ENCODE measurements around the gene CRTC3. TPM values are rescaled to one million over a fixed set of nuclear protein-coding genes. Genes with fewer than 3 reads are reported as not detected.

CRTC3 gene
- total and polyA plus RNA-seq, 2 donors (not counting 3 experiments of a cell fraction or from before 2014, with no cell fraction given): 16.2 to 26.4 TPM

DNA sequence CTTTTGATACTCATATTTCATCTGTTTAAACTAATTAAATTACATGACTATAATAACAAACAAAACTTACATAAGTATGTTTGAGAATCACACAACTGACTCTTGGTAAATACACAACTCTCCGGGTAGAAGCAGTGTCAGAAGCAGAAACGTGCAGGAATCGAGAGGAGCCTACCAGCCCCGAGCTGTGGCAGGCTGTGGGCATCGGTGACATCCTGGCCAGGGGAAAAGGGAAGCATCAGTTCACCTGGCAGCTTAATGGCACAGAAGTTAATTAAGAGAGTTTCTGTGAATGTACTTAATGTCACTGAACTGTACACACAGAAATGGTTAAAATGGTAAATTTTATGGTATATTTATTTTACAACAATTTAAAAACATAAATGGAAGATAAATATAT is 90.2 kb downstream of the CRTC3 start:
- DNase-seq (ENCODE audit: low read depth, low spot score) (no peak), FAIRE-seq (no peak)
- ChIA-PET CTCF (interaction anchor here (1.8 kb wide), 1 partner anchor 15 kb away, joined by 5 read pairs; no protein-coding TSS in a partner anchor), POLR2A (no interaction called here)
- Histone ChIP-seq H3K27me3 (ENCODE audit: control insufficient read depth in 2 of 2, insufficient read depth in 2 of 2, low read length in 2 of 2) (no peaks in the 10 kb centered on the region), H3K27ac (ENCODE audit: insufficient read depth, low read depth, low read length) (no peak overlapping the region), H3K79me2 (ENCODE audit: control insufficient read depth, insufficient read depth, low read length) (no peaks in the 10 kb centered on the region), H2AFZ (ENCODE audit: low read depth, low read length) (no peak overlapping the region), H3K4me2 (ENCODE audit: insufficient read depth, low read length) (no peak overlapping the region), H3K4me3 (replicated peaks in 1 of 3; ENCODE audit: insufficient read depth in 1 of 3, low read depth in 1 of 3, low read length in 3 of 3) (no peak overlapping the region), H3K9me1 (replicated peaks; ENCODE audit: control insufficient read depth, extremely low read depth, insufficient read depth, low read length) (no peaks in the 10 kb centered on the region), H4K20me1 (replicated peaks; ENCODE audit: control insufficient read depth, extremely low read depth, insufficient read depth, low read length) (no peaks in the 10 kb centered on the region), H3K9me3 (replicated peaks; ENCODE audit: control insufficient read depth, insufficient read depth, low read length) (no peaks in the 10 kb centered on the region), H3K9ac (replicated peaks; ENCODE audit: extremely low read depth, insufficient read depth, low read length) (no peak overlapping the region), H3K4me1 (ENCODE audit: control insufficient read depth, extremely low read depth, insufficient read depth, low read length) (peaks cover 5% of the 10 kb centered on the region), H3K36me3 (ENCODE audit: control insufficient read depth in 2 of 2, extremely low read depth in 1 of 2, insufficient read depth in 2 of 2, low read length in 2 of 2) (peaks cover 0 to 9% of the 10 kb centered on the region in 2 experiments)
- intact Hi-C loops (cut with micrococcal nuclease) (no loop called here), dilution Hi-C loops (cut with MboI; ENCODE audit: extremely low pct_ligation_motif_present, low sequenced_read_pairs) (no loop called here)
- no TSS peak for BruUV-seq (replicated peaks)
- no peak for TF ChIP-seq GATA2 (IDR thresholded peaks at IDR 0.05; ENCODE audit: insufficient read depth, insufficient read length, low read depth, low read length)
- TF ChIP-seq, protein P1, sequence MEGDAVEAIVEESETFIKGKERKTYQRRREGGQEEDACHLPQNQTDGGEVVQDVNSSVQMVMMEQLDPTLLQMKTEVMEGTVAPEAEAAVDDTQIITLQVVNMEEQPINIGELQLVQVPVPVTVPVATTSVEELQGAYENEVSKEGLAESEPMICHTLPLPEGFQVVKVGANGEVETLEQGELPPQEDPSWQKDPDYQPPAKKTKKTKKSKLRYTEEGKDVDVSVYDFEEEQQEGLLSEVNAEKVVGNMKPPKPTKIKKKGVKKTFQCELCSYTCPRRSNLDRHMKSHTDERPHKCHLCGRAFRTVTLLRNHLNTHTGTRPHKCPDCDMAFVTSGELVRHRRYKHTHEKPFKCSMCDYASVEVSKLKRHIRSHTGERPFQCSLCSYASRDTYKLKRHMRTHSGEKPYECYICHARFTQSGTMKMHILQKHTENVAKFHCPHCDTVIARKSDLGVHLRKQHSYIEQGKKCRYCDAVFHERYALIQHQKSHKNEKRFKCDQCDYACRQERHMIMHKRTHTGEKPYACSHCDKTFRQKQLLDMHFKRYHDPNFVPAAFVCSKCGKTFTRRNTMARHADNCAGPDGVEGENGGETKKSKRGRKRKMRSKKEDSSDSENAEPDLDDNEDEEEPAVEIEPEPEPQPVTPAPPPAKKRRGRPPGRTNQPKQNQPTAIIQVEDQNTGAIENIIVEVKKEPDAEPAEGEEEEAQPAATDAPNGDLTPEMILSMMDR (IDR thresholded peaks at IDR 0.05; ENCODE audit: extremely low read depth in 1 of 2, insufficient read depth in 1 of 2, low read depth in 1 of 2, low read length in 2 of 2): no peak
- TF ChIP-seq EZH2 (IDR thresholded peaks at IDR 0.05; ENCODE audit: borderline replicate concordance, low read depth, low read length, severe bottlenecking): no peak
- TF ChIP-seq, protein P2, sequence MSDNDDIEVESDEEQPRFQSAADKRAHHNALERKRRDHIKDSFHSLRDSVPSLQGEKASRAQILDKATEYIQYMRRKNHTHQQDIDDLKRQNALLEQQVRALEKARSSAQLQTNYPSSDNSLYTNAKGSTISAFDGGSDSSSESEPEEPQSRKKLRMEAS (IDR thresholded peaks at IDR 0.05; ENCODE audit: insufficient read depth, insufficient read length): no peak
- TF ChIP-seq POLR2AphosphoS5 (IDR thresholded peaks at IDR 0.05; ENCODE audit: insufficient read depth, low read depth, low read length): no peak
- no peak for TF ChIP-seq JUN (IDR thresholded peaks at IDR 0.05; ENCODE audit: borderline replicate concordance, insufficient read depth, insufficient read length, low read depth)
- TF ChIP-seq FOS (IDR thresholded peaks at IDR 0.05; ENCODE audit: borderline replicate concordance, insufficient read depth, low read length): no peak
- TF ChIP-seq POLR2A (IDR thresholded peaks at IDR 0.05; ENCODE audit: low read depth, low read length): no peak
- no peak for TF ChIP-seq MYC (IDR thresholded peaks at IDR 0.05; ENCODE audit: low read depth, low read length)
